GM23338 (cell line): Measurements from ENCODE around the gene SCPEP1. TPM values are rescaled to one million over a fixed set of nuclear protein-coding genes. Genes with fewer than 3 reads are reported as not detected.
A peak's percentile ranks its signal among the peaks of the same experiment; 100 is the strongest.

Source experiments
- ATAC-seq: fragments of 200-7000 bp; cut with Tn5 transposase; 3 replicates; pipeline ENCODE4 v1.9.1; 2020
- DNase-seq: peaks from one replicate; pipeline ENCODE4 v3.0.0-alpha.2; 2015; ENCODE audit warnings: low spot score
- H2AFZ ChIP-seq: fragments of 200-600 bp; sonication (generic); 2 replicates; pipeline ENCODE4 v1.8.0; 2016; ENCODE audit warnings: antibody characterized with exemption, mild to moderate bottlenecking, moderate library complexity
- H3F3A ChIP-seq: fragments of 200-600 bp; sonication (generic); replicated peaks from 2 replicates; pipeline ENCODE4 v1.8.0; 2017; ENCODE audit warnings: antibody characterized with exemption, mixed run types, low read depth
- H3K27ac ChIP-seq: fragments of 200-600 bp; sonication (generic); 2 replicates; pipeline ENCODE4 v1.6.1; 2016; ENCODE audit warnings: low read depth
- H3K27me3 ChIP-seq: fragments of 200-600 bp; sonication (generic); 2 replicates; pipeline ENCODE4 v1.8.0; 2016; ENCODE audit warnings: mild to moderate bottlenecking, mixed run types, moderate library complexity; ENCODE audit not compliant: insufficient read depth
- H3K36me3 ChIP-seq: fragments of 200-600 bp; sonication (generic); 2 replicates; pipeline ENCODE4 v1.8.0; 2016; ENCODE audit warnings: mild to moderate bottlenecking; ENCODE audit not compliant: insufficient read depth
- H3K4me1 ChIP-seq: fragments of 200-600 bp; sonication (generic); 2 replicates; pipeline ENCODE4 v1.8.0; 2016; ENCODE audit warnings: mild to moderate bottlenecking, moderate library complexity; ENCODE audit not compliant: insufficient read depth
- H3K4me2 ChIP-seq: fragments of 200-600 bp; sonication (generic); 2 replicates; pipeline ENCODE4 v1.7.1; 2017; ENCODE audit warnings: mixed run types
- H3K4me3 ChIP-seq: fragments of 200-600 bp; sonication (generic); 2 replicates; pipeline ENCODE4 v1.6.1; 2016; ENCODE audit warnings: mixed run types
- H3K79me2 ChIP-seq: fragments of 200-600 bp; sonication (generic); replicated peaks from 2 replicates; pipeline ENCODE4 v1.8.0; 2017; ENCODE audit warnings: mild to moderate bottlenecking; ENCODE audit not compliant: insufficient read depth
- H3K9me2 ChIP-seq: fragments of 200-600 bp; sonication (generic); 2 replicates; pipeline ENCODE4 v1.8.0; 2017; ENCODE audit not compliant: insufficient read depth
- H4K20me1 ChIP-seq: fragments of 200-600 bp; sonication (generic); replicated peaks from 2 replicates; pipeline ENCODE4 v1.8.0; 2017; ENCODE audit warnings: mild to moderate bottlenecking; ENCODE audit not compliant: insufficient read depth
- H3K27ac Mint-ChIP-seq: 2 replicates; pipeline ENCODE4 v1.8.0; 2020; ENCODE audit warnings: inconsistent platforms, mild to moderate bottlenecking, moderate library complexity, mixed read lengths
- H3K27me3 Mint-ChIP-seq: 3 replicates; pipeline ENCODE4 v1.8.0; 2022; ENCODE audit warnings: low read depth, mild to moderate bottlenecking, moderate library complexity, mixed read lengths, inconsistent platforms; ENCODE audit not compliant: insufficient read depth, poor library complexity
- H3K36me3 Mint-ChIP-seq: 3 replicates; pipeline ENCODE4 v1.8.0; 2021; ENCODE audit warnings: low read depth, mild to moderate bottlenecking, inconsistent platforms, moderate library complexity, mixed read lengths
- H3K4me1 Mint-ChIP-seq: 3 replicates; pipeline ENCODE4 v1.8.0; 2020; ENCODE audit warnings: mild to moderate bottlenecking, inconsistent platforms, mixed read lengths
- H3K4me3 Mint-ChIP-seq: 3 replicates; pipeline ENCODE4 v1.8.0; 2021; ENCODE audit warnings: moderate library complexity, mild to moderate bottlenecking, inconsistent platforms, mixed read lengths
- H3K9me3 Mint-ChIP-seq: 3 replicates; pipeline ENCODE4 v1.8.0; 2020; ENCODE audit warnings: moderate library complexity, mild to moderate bottlenecking, inconsistent platforms, mixed read lengths
- CTCF ChIP-seq, 2 experiments: fragments of 200-600 bp in 1 of 2; sonication (generic) in 1 of 2; conservative IDR thresholded peaks; 2 replicates each; pipeline versions ENCODE4 v1.5.1 to v1.6.1; 2016 to 2017; ENCODE audit warnings: antibody characterized with exemption in 2 of 2, low read depth in 2 of 2, mild to moderate bottlenecking in 2 of 2, moderate library complexity in 1 of 2
- ETS1 ChIP-seq: IDR thresholded peaks from 2 replicates; pipeline ENCODE4 v1.6.1; 2016; ENCODE audit warnings: antibody characterized with exemption
- EZH2phosphoT487 ChIP-seq: fragments of 200-600 bp; sonication (generic); IDR thresholded peaks from one replicate; pipeline ENCODE4 v1.8.1; 2018; ENCODE audit warnings: antibody characterized with exemption; ENCODE audit not compliant: unreplicated experiment
- JUNB ChIP-seq: IDR thresholded peaks from one replicate; pipeline ENCODE4 v1.6.1; 2016; ENCODE audit warnings: antibody characterized with exemption; ENCODE audit not compliant: unreplicated experiment
- NANOG ChIP-seq: IDR thresholded peaks from 2 replicates; pipeline ENCODE4 v1.6.1; 2016; ENCODE audit warnings: antibody characterized with exemption, borderline replicate concordance
- POLR2AphosphoS5 ChIP-seq: IDR thresholded peaks from 2 replicates; pipeline ENCODE4 v1.6.1; 2016; ENCODE audit warnings: antibody characterized with exemption, low read depth
- polyA plus RNA-seq: library from polyadenylated mRNA; unstranded; fragments of >200 nt; fragmentation: Nextera tagmentation; extraction: Ambion mirVana; gene quantifications from 2 replicates; pipeline ENCODE4 v1.2.1, GENCODE V29; 2016
- total RNA-seq: library from RNA; depleted of rRNA; stranded (reverse); fragments of >200 nt; shearing (Covaris generic); gene quantifications from 2 replicates; pipeline ENCODE4 v1.2.3, GENCODE V29; 2014
- TF ChIP-seq, protein P1 (sequence below): fragments of 250-450 bp; sonication (Bioruptor Pico); IDR thresholded peaks from 2 replicates; pipeline ENCODE4 v1.5.0; 2020; ENCODE audit warnings: mild to moderate bottlenecking, moderate library complexity

Gene SCPEP1
- total and polyA plus RNA-seq, 2 experiments from 2014 or later = 46.6 to 52.1 TPM

- TF ChIP-seq ETS1 (no peak), CTCF (conservative IDR thresholded peaks at IDR 0.05; ENCODE audit: low read depth in 2 of 2) (no peak)
Observed at GRCh38 chr17:57002904-57003303, 25.0 kb downstream of the SCPEP1 start (continued).

DNA sequence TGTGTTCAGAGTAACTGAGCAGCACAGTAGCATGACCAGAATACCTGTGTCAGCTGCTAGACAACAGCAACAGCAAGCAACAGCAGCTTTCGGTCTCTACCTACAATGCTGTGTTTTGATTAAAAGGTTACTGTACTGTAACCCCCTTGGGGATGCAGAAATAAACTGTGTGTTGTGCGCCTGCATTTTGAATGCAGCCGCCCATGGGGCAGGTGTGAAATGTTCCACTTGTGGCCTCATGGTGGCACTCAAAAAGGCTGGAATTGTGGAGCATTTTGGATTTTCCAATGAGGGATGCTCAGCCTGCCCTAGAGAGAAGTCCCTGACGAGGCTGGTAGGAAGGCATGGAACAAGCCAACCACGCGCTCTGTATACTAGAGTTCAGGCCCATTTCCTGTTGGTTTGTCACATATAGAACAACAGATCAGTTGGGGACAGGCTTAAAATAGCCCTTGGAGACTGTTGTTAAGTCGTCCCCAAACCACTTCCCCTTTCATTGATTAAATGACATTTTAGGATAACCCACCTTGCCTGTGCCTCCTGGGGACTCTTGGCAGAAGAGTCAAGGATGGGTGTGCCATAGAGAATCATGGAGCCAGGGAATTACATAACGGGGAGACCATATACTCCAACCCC lies 27.1 kb downstream of the SCPEP1 start:
- H3K9me3 Mint-ChIP-seq = no peaks in the 10 kb centered on the region
- peaks cover 7% of the 10 kb centered on the region for H3K27me3 Mint-ChIP-seq
- H3K27ac Mint-ChIP-seq = no peak overlapping the region
- TF ChIP-seq EZH2phosphoT487 (no peak), CTCF (conservative IDR thresholded peaks at IDR 0.05; ENCODE audit: low read depth in 2 of 2) (peak; percentile 53 to 65)
- Histone ChIP-seq H3K27me3 (no peaks in the 10 kb centered on the region), H3K4me1 (no peaks in the 10 kb centered on the region), H4K20me1 (no peaks in the 10 kb centered on the region), H3F3A (no peaks in the 10 kb centered on the region), H3K27ac (no peak overlapping the region), H3K4me3 (no peak overlapping the region), H3K4me2 (no peak overlapping the region), H3K9me2 (peaks cover 4% of the 10 kb centered on the region; the same call in 1 of the 2 replicates), H3K36me3 (no peaks in the 10 kb centered on the region; the same call in none of the 2 replicates), H2AFZ (no peak overlapping the region), H3K79me2 (no peaks in the 10 kb centered on the region)
- H3K4me3 Mint-ChIP-seq = no peak overlapping the region
- peaks cover 11% of the 10 kb centered on the region; the same call in 1 of the 3 replicates for H3K36me3 Mint-ChIP-seq
- peaks cover 8% of the 10 kb centered on the region for H3K4me1 Mint-ChIP-seq
- peak; percentile 49; the same call in 2 of the 3 replicates for ATAC-seq
- DNase-seq = peak; percentile 62

- Mint-ChIP-seq H3K27ac (no peak overlapping the region), H3K36me3 (peaks cover 7% of the 10 kb centered on the region; the same call in 1 of the 3 replicates), H3K4me1 (peaks cover 13% of the 10 kb centered on the region), H3K27me3 (peaks cover 7% of the 10 kb centered on the region), H3K4me3 (no peak overlapping the region), H3K9me3 (no peaks in the 10 kb centered on the region)
- DNase-seq (no peak), ATAC-seq (no peak)
- Histone ChIP-seq H3K4me1 (no peaks in the 10 kb centered on the region; the same call in 1 of the 2 replicates), H3K27ac (no peak overlapping the region), H3K4me2 (no peak overlapping the region), H3K79me2 (no peaks in the 10 kb centered on the region), H3K9me2 (peaks cover 4% of the 10 kb centered on the region; the same call in 1 of the 2 replicates), H3F3A (no peaks in the 10 kb centered on the region), H3K27me3 (no peaks in the 10 kb centered on the region), H3K36me3 (no peaks in the 10 kb centered on the region; the same call in none of the 2 replicates), H2AFZ (no peak overlapping the region), H3K4me3 (no peak overlapping the region), H4K20me1 (no peaks in the 10 kb centered on the region)
- TF ChIP-seq POLR2AphosphoS5 (no peak), JUNB (no peak), NANOG (no peak), EZH2phosphoT487 (no peak)
- TF ChIP-seq, protein P1, sequence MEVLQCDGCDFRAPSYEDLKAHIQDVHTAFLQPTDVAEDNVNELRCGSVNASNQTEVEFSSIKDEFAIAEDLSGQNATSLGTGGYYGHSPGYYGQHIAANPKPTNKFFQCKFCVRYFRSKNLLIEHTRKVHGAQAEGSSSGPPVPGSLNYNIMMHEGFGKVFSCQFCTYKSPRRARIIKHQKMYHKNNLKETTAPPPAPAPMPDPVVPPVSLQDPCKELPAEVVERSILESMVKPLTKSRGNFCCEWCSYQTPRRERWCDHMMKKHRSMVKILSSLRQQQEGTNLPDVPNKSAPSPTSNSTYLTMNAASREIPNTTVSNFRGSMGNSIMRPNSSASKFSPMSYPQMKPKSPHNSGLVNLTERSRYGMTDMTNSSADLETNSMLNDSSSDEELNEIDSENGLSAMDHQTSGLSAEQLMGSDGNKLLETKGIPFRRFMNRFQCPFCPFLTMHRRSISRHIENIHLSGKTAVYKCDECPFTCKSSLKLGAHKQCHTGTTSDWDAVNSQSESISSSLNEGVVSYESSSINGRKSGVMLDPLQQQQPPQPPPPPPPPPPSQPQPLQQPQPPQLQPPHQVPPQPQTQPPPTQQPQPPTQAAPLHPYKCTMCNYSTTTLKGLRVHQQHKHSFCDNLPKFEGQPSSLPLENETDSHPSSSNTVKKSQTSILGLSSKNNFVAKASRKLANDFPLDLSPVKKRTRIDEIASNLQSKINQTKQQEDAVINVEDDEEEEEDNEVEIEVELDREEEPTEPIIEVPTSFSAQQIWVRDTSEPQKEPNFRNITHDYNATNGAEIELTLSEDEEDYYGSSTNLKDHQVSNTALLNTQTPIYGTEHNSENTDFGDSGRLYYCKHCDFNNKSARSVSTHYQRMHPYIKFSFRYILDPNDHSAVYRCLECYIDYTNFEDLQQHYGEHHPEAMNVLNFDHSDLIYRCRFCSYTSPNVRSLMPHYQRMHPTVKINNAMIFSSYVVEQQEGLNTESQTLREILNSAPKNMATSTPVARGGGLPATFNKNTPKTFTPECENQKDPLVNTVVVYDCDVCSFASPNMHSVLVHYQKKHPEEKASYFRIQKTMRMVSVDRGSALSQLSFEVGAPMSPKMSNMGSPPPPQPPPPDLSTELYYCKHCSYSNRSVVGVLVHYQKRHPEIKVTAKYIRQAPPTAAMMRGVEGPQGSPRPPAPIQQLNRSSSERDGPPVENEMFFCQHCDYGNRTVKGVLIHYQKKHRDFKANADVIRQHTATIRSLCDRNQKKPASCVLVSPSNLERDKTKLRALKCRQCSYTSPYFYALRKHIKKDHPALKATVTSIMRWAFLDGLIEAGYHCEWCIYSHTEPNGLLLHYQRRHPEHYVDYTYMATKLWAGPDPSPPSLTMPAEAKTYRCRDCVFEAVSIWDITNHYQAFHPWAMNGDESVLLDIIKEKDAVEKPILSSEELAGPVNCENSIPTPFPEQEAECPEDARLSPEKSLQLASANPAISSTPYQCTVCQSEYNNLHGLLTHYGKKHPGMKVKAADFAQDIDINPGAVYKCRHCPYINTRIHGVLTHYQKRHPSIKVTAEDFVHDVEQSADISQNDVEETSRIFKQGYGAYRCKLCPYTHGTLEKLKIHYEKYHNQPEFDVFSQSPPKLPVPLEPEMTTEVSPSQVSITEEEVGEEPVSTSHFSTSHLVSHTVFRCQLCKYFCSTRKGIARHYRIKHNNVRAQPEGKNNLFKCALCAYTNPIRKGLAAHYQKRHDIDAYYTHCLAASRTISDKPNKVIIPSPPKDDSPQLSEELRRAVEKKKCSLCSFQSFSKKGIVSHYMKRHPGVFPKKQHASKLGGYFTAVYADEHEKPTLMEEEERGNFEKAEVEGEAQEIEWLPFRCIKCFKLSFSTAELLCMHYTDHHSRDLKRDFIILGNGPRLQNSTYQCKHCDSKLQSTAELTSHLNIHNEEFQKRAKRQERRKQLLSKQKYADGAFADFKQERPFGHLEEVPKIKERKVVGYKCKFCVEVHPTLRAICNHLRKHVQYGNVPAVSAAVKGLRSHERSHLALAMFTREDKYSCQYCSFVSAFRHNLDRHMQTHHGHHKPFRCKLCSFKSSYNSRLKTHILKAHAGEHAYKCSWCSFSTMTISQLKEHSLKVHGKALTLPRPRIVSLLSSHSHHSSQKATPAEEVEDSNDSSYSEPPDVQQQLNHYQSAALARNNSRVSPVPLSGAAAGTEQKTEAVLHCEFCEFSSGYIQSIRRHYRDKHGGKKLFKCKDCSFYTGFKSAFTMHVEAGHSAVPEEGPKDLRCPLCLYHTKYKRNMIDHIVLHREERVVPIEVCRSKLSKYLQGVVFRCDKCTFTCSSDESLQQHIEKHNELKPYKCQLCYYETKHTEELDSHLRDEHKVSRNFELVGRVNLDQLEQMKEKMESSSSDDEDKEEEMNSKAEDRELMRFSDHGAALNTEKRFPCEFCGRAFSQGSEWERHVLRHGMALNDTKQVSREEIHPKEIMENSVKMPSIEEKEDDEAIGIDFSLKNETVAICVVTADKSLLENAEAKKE = no peak
Observed at GRCh38 chr17:57006040-57006439, 28.1 kb downstream of the SCPEP1 start.
